Naive thymus-derived CD4-positive, alpha-beta T cell (primary cell): ENCODE results near the gene TMEM242. TPM values are rescaled to one million over a fixed set of nuclear protein-coding genes. Genes with fewer than 3 reads are reported as not detected.

Experiments used
- ATAC-seq: fragments of 150-1000 bp; cut with Tn5 transposase; 2 replicates; pipeline ENCODE4 v1.10.0; 2021; ENCODE audit warnings: mild to moderate bottlenecking, moderate library complexity
- CTCF ChIA-PET: fragments of 350-600 bp; sonication (Branson Sonifier 250); formaldehyde crosslinking; loops from one replicate; lab custom pipeline; 2021; ENCODE audit warnings: antibody characterized with exemption; lab: Charles Lee
- POLR2A ChIA-PET: fragments of 350-600 bp; sonication (Branson Sonifier 250); formaldehyde crosslinking; loops from one replicate; lab custom pipeline; 2021; ENCODE audit warnings: antibody characterized with exemption, inconsistent platforms; lab: Charles Lee
- DNase-seq, 9 donors: peaks; one replicate each; pipeline versions ENCODE4 v3.0.0 to v3.0.0-alpha.2; 2020 to 2022; ENCODE audit warnings: mixed read lengths in 1 of 9
- H3K27ac ChIP-seq: one replicate; pipeline ENCODE4 v1.7.0; 2013; ENCODE audit warnings: mild to moderate bottlenecking, low read depth, low read length, moderate library complexity
- H3K27me3 ChIP-seq, 2 donors: one replicate each; pipeline ENCODE4 v1.7.0; 2013; ENCODE audit warnings: low read length in 2 of 2, mild to moderate bottlenecking in 2 of 2, moderate library complexity in 2 of 2; ENCODE audit not compliant: control insufficient read depth in 2 of 2, insufficient read depth in 2 of 2
- H3K36me3 ChIP-seq, 3 experiments: 1 replicate in 2 of 3; 2 replicates in 1 of 3; pipeline ENCODE4 v1.7.0; 2013; ENCODE audit warnings: low read length in 3 of 3, mild to moderate bottlenecking in 3 of 3, moderate library complexity in 1 of 3; ENCODE audit not compliant: insufficient read depth in 3 of 3, control insufficient read depth in 2 of 3
- H3K4me1 ChIP-seq, 2 donors: one replicate each; pipeline ENCODE4 v1.7.0; 2013; ENCODE audit warnings: low read length in 2 of 2, mild to moderate bottlenecking in 2 of 2, moderate library complexity in 1 of 2; ENCODE audit not compliant: control insufficient read depth in 2 of 2, insufficient read depth in 2 of 2
- H3K4me3 ChIP-seq: 2 replicates; pipeline ENCODE4 v1.7.0; 2013; ENCODE audit warnings: mild to moderate bottlenecking, low read length
- H3K9me3 ChIP-seq, 3 experiments: 1 replicate in 2 of 3; 2 replicates in 1 of 3; pipeline ENCODE4 v1.7.0; 2013; ENCODE audit warnings: low read length in 3 of 3; ENCODE audit not compliant: control insufficient read depth in 2 of 3
- H3K27ac Mint-ChIP-seq, 9 donors: one replicate each; pipeline ENCODE4 v1.8.0; 2020 to 2022; ENCODE audit warnings: mixed read lengths in 9 of 9, mild to moderate bottlenecking in 8 of 9, moderate library complexity in 5 of 9, inconsistent platforms in 2 of 9
- H3K27me3 Mint-ChIP-seq, 5 donors: one replicate each; pipeline ENCODE4 v1.8.0; 2021 to 2022; ENCODE audit warnings: mixed read lengths in 5 of 5, mild to moderate bottlenecking in 1 of 5
- H3K36me3 Mint-ChIP-seq, 5 donors: one replicate each; pipeline ENCODE4 v1.8.0; 2020 to 2022; ENCODE audit warnings: mixed read lengths in 5 of 5, mild to moderate bottlenecking in 3 of 5, inconsistent platforms in 1 of 5
- H3K4me1 Mint-ChIP-seq, 7 donors: one replicate each; pipeline ENCODE4 v1.8.0; 2020 to 2022; ENCODE audit warnings: mixed read lengths in 7 of 7, mild to moderate bottlenecking in 3 of 7, inconsistent platforms in 1 of 7
- H3K4me3 Mint-ChIP-seq, 10 donors: one replicate each; pipeline ENCODE4 v1.8.0; 2020 to 2022; ENCODE audit warnings: mild to moderate bottlenecking in 10 of 10, mixed read lengths in 10 of 10, moderate library complexity in 6 of 10, inconsistent platforms in 2 of 10
- H3K9me3 Mint-ChIP-seq, 11 donors: one replicate each; pipeline ENCODE4 v1.8.0; 2020 to 2022; ENCODE audit warnings: mixed read lengths in 11 of 11, mild to moderate bottlenecking in 4 of 11, inconsistent platforms in 1 of 11, moderate library complexity in 1 of 11
- intact Hi-C, 2 donors: fragments of 100-400 bp; cut with micrococcal nuclease; formaldehyde crosslinking; loops; one replicate each; pipeline ENCODE4 v1.15.1; 2023
- polyA plus RNA-seq, 2 donors: library from polyadenylated mRNA; unstranded; fragments of 300-500 nt; fragmentation: Illumina TruSeq; gene quantifications; one replicate each; pipeline ENCODE4 v1.2.3, GENCODE V29; 2021
- total RNA-seq, 6 experiments: library from RNA in 5 of 6; stranded (reverse) in 5 of 6; gene quantifications; 1 replicate in 5 of 6; 2 replicates in 1 of 6; pipeline ENCODE4 v1.2.3 and lab custom pipeline; 2021 to 2026

The TMEM242 gene
- total and polyA plus RNA-seq, 7 experiments from 2014 or later, result 6.6 to 15.6 (median 12.8) TPM

DNA sequence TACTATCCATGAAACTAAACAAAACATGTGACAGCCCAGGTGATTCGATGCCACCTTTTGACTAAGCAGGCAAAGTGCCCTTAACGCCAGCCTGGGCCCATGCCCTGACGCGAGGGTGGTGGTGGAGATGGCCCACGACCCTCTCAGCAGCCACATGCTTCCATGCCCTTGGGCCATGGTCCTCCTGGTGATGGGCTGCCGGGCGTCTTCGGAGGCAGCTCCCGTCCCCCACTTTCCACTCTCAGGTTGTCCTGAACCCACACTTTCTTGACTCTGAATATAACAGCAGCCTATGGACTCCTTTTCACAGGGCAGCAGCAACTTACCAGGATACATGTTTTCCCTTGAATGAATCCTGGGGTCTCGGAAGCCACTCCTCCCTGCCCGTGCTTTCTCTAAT is 33.6 kb downstream of the TMEM242 start:
- CTCF ChIA-PET, result no interaction called here
- Mint-ChIP-seq H3K27me3 (no peaks in the 10 kb centered on the region), H3K4me3 (no peak overlapping the region), H3K9me3 (no peaks in the 10 kb centered on the region), H3K27ac (no peak overlapping the region), H3K36me3 (peaks cover 0 to 19% (median 9%) of the 10 kb centered on the region in 5 donors), H3K4me1 (peaks cover 4 to 19% (median 11%) of the 10 kb centered on the region in 7 donors)
- DNase-seq, result no peak
- Histone ChIP-seq H3K27ac (no peak overlapping the region), H3K9me3 (no peaks in the 10 kb centered on the region), H3K27me3 (no peaks in the 10 kb centered on the region), H3K36me3 (peaks cover 0 to 7% (median 0%) of the 10 kb centered on the region in 3 experiments), H3K4me1 (no peaks in the 10 kb centered on the region), H3K4me3 (no peak overlapping the region)
- intact Hi-C loops, result no loop called here
- no peak for ATAC-seq
- POLR2A ChIA-PET, result no interaction called here

- intact Hi-C loops, result no loop called here
- Histone ChIP-seq H3K27ac (no peak overlapping the region), H3K4me3 (no peak overlapping the region), H3K9me3 (no peaks in the 10 kb centered on the region), H3K4me1 (no peaks in the 10 kb centered on the region), H3K27me3 (no peaks in the 10 kb centered on the region), H3K36me3 (peaks cover 0 to 7% (median 0%) of the 10 kb centered on the region in 3 experiments)
- no peaks in the 10 kb centered on the region for H3K9me3 Mint-ChIP-seq
- ChIA-PET POLR2A (no interaction called here), CTCF (interaction anchor here (1.0 to 1.2 kb wide), 2 partner anchors 9 to 11 kb away, joined by 3 read pairs; no protein-coding TSS in a partner anchor)
- no peaks in the 10 kb centered on the region for H3K27me3 Mint-ChIP-seq
- DNase-seq, result no peak
- no peak for ATAC-seq
- peak overlapping the region in 1 of 9 donors; percentile 32 for H3K27ac Mint-ChIP-seq
- H3K36me3 Mint-ChIP-seq, result peaks cover 0 to 19% (median 9%) of the 10 kb centered on the region in 5 donors
- H3K4me1 Mint-ChIP-seq, result peaks cover 4 to 15% (median 11%) of the 10 kb centered on the region in 7 donors
- H3K4me3 Mint-ChIP-seq, result no peak overlapping the region
Observed at GRCh38 chr6:157288575-157288974, 34.7 kb downstream of the TMEM242 start.

DNA sequence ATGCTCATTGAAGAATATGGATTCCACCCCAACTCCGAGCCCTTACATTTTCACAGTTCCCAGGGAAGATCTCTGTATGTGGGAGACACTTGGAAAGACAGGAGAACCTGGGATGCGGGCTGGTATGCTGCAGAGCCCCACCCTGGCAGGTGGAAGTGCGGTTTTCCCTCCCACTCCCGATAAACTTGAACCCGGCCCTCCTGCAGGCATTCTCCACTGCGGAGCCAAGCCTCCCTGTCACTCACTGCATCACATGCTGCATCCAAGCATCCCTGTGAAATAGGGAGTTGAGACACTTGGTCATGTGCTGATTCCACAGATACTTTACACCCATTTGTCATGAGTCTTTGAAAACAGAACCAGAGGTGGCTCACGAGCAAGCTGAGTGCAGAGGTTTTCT is 35.4 kb downstream of the TMEM242 start:
- ATAC-seq, result no peak
- no peaks in the 10 kb centered on the region for H3K9me3 Mint-ChIP-seq

GRCh38 chr6:157287247-157287850 is 36.0 kb downstream of the TMEM242 start:
- DNase-seq (no peak), ATAC-seq (no peak)
- Histone ChIP-seq H3K4me3 (no peak overlapping the region), H3K4me1 (no peaks in the 10 kb centered on the region), H3K36me3 (peaks cover 0 to 7% (median 0%) of the 10 kb centered on the region in 3 experiments), H3K27ac (no peak overlapping the region), H3K27me3 (no peaks in the 10 kb centered on the region), H3K9me3 (no peaks in the 10 kb centered on the region)
- intact Hi-C loops, result no loop called here
- ChIA-PET POLR2A (no interaction called here), CTCF (no interaction called here)
- H3K36me3 Mint-ChIP-seq, result peaks cover 0 to 19% (median 3%) of the 10 kb centered on the region in 5 donors
- H3K27me3 Mint-ChIP-seq, result peaks cover 0 to 4% (median 0%) of the 10 kb centered on the region in 5 donors
- no peak overlapping the region for H3K4me3 Mint-ChIP-seq
- no peak overlapping the region for H3K27ac Mint-ChIP-seq
- H3K9me3 Mint-ChIP-seq, result no peaks in the 10 kb centered on the region
- H3K4me1 Mint-ChIP-seq, result peaks cover 0 to 6% (median 4%) of the 10 kb centered on the region in 7 donors

More for the DNA sequence above, 35.4 kb downstream of the TMEM242 start:
- Histone ChIP-seq H3K4me3 (no peak overlapping the region), H3K27ac (no peak overlapping the region), H3K36me3 (peaks cover 0 to 7% (median 0%) of the 10 kb centered on the region in 3 experiments), H3K4me1 (no peaks in the 10 kb centered on the region), H3K9me3 (no peaks in the 10 kb centered on the region), H3K27me3 (no peaks in the 10 kb centered on the region)
- Mint-ChIP-seq H3K4me1 (peaks cover 0 to 11% (median 9%) of the 10 kb centered on the region in 7 donors), H3K27ac (no peak overlapping the region), H3K36me3 (peaks cover 0 to 19% (median 5%) of the 10 kb centered on the region in 5 donors), H3K4me3 (no peak overlapping the region), H3K27me3 (no peaks in the 10 kb centered on the region)
- CTCF ChIA-PET, result interaction anchor here (0.6 kb wide), 1 partner anchor 215 kb away, joined by 7 read pairs; no protein-coding TSS in a partner anchor
- intact Hi-C loops, result no loop called here
- POLR2A ChIA-PET, result interaction anchor here (0.6 kb wide), 1 partner anchor 40 kb away, joined by 3 read pairs; no protein-coding TSS in a partner anchor
- DNase-seq, result no peak

DNA sequence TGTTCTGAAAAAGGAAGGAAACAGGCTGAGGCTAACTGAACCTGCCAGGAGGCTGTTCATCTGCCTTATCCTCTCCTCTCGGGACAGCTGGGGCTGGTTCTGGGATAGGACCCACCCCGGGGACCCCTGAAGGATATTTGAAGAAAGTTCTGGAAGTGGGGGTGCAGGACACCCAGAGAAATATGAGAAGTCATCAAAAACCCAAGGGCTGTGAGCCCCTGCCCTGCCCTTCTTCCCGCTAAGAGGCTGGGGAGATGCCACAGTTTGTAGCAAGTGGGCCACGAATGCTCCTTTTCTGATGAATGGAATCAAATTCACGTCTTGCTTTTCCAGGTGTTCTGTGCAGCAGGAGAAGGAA is 37.9 kb downstream of the TMEM242 start:
- no peak overlapping the region for H3K27ac ChIP-seq
- no peak overlapping the region for H3K4me3 ChIP-seq
- H3K9me3 ChIP-seq, result no peaks in the 10 kb centered on the region
- Mint-ChIP-seq H3K36me3 (peaks cover 0 to 6% (median 0%) of the 10 kb centered on the region in 5 donors), H3K27me3 (peaks cover 0 to 5% (median 0%) of the 10 kb centered on the region in 5 donors), H3K4me3 (no peak overlapping the region), H3K9me3 (no peaks in the 10 kb centered on the region), H3K27ac (peak overlapping the region in 1 of 9 donors; percentile 41), H3K4me1 (no peaks in the 10 kb centered on the region)
- CTCF ChIA-PET, result no interaction called here
- H3K36me3 ChIP-seq, result peaks cover 0 to 2% (median 0%) of the 10 kb centered on the region in 3 experiments
- DNase-seq (no peak), ATAC-seq (no peak)
- intact Hi-C loops, result no loop called here
- POLR2A ChIA-PET, result no interaction called here
- no peaks in the 10 kb centered on the region for H3K4me1 ChIP-seq
- no peaks in the 10 kb centered on the region for H3K27me3 ChIP-seq

DNA sequence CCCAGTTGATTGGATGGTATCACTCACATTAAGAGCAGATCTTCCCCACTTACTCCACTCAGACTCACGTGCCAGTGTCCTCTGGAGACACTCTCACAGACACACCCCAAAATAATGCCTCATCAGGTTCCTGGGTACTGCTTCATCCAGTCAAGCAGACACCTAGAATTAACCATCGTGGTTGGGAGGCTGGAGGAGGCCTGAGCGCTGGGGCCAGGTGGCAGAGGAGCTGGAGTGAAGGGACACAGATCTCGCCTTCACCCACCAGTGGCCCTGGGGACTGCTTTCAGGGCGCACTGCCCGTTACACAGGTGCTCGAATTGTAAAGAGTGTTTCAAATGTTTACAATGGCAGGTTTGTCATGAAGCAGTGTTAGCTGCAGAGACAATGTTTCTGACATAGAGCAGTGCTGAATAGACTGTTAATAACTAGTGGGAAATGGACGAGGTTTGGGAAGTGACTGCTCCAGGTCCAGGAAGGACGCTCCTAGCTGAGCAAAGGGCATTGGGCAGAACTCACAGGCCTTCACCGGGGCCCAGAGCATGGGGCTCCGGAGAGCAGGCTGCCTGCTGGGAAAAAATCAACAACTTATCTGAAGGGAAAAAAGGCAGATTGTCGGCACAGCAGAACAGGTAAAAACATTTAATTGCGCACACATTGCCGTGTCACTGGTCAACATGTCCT is 38.4 kb downstream of the TMEM242 start:
- POLR2A ChIA-PET, result interaction anchor here (0.6 kb wide), 1 partner anchor 215 kb away, joined by 3 read pairs; no protein-coding TSS in a partner anchor
- CTCF ChIA-PET, result interaction anchor here (1.7 kb wide), 1 partner anchor 10 kb away, joined by 3 read pairs; no protein-coding TSS in a partner anchor
- no peak for ATAC-seq
- intact Hi-C loops, result no loop called here
- Histone ChIP-seq H3K36me3 (no peaks in the 10 kb centered on the region), H3K4me3 (no peak overlapping the region), H3K27ac (no peak overlapping the region), H3K4me1 (no peaks in the 10 kb centered on the region), H3K27me3 (no peaks in the 10 kb centered on the region), H3K9me3 (no peaks in the 10 kb centered on the region)
- no peaks in the 10 kb centered on the region for H3K4me1 Mint-ChIP-seq
- peaks cover 0 to 1% (median 0%) of the 10 kb centered on the region in 5 donors for H3K36me3 Mint-ChIP-seq
- H3K27me3 Mint-ChIP-seq, result peaks cover 0 to 5% (median 0%) of the 10 kb centered on the region in 5 donors
- H3K27ac Mint-ChIP-seq, result no peak overlapping the region
- no peaks in the 10 kb centered on the region for H3K9me3 Mint-ChIP-seq
- DNase-seq, result no peak
- no peak overlapping the region for H3K4me3 Mint-ChIP-seq
